Right atrium auricular region (tissue), 2 donors: ENCODE data around the gene SLC17A9. TPM values are rescaled to one million over a fixed set of nuclear protein-coding genes. Genes with fewer than 3 reads are reported as not detected.
A peak's percentile ranks its signal among the peaks of the same experiment; 100 is the strongest.
"Not testable (repeated sequence)": the region's sequence is repeated elsewhere in the genome, so short reads cannot be mapped to it uniquely, and the experiment has no call there.

Source experiments
- DNase-seq: peaks from one replicate; pipeline ENCODE4 v3.0.0-alpha.2; 2019; ENCODE audit warnings: low spot score
- H3K27ac ChIP-seq, 2 donors: fragments of 200-600 bp; sonication (generic); 1 replicate in 1 of 2; 2 replicates in 1 of 2; pipeline ENCODE4 v1.5.1; 2016 to 2019
- H3K27me3 ChIP-seq, 2 donors: fragments of 200-600 bp; sonication (generic); one replicate each; pipeline versions ENCODE4 v1.5.1 to v1.6.0; 2017 to 2019
- H3K36me3 ChIP-seq: fragments of 200-600 bp; sonication (generic); one replicate; pipeline ENCODE4 v1.5.1; 2016
- H3K4me1 ChIP-seq, 2 donors: fragments of 200-600 bp; sonication (generic); one replicate each; pipeline versions ENCODE4 v1.5.1 to v1.6.0; 2017 to 2019
- H3K4me3 ChIP-seq, 2 donors: fragments of 200-600 bp; sonication (generic); 1 replicate in 1 of 2; 2 replicates in 1 of 2; pipeline ENCODE4 v1.5.1; 2017 to 2019; ENCODE audit warnings: mild to moderate bottlenecking in 1 of 2, moderate library complexity in 1 of 2
- H3K9me3 ChIP-seq, 2 donors: fragments of 200-600 bp; sonication (generic); one replicate each; pipeline ENCODE4 v1.5.1; 2019
- CTCF ChIP-seq, 2 donors: fragments of 200-600 bp; sonication (generic); IDR thresholded peaks; one replicate each; pipeline ENCODE4 v1.5.1; 2019; ENCODE audit warnings: antibody characterized with exemption in 2 of 2
- total RNA-seq, 2 donors: library from RNA; depleted of rRNA; stranded (reverse); fragments of >200 nt; gene quantifications; one replicate each; pipeline ENCODE4 v1.1.0, GENCODE V29; 2016

SLC17A9 gene
- total RNA-seq, 2 donors from 2014 or later: 1.3 to 1.8 TPM

- peaks cover 0 to 15% of the 10 kb centered on the region in 2 donors for H3K4me1 ChIP-seq
- H3K36me3 ChIP-seq: no peaks in the 10 kb centered on the region
- H3K9me3 ChIP-seq: no peaks in the 10 kb centered on the region
- TF ChIP-seq CTCF (IDR thresholded peaks at IDR 0.05): no peak
- DNase-seq: no peak
- H3K27me3 ChIP-seq: no peaks in the 10 kb centered on the region
- no peak overlapping the region for H3K4me3 ChIP-seq
- no peak overlapping the region for H3K27ac ChIP-seq
Measured at GRCh38 chr20:62959101-62959971, 6.8 kb downstream of the SLC17A9 start.

- no peak overlapping the region for H3K4me3 ChIP-seq
- no peak for DNase-seq
- H3K4me1 ChIP-seq: peaks cover 0 to 11% of the 10 kb centered on the region in 2 donors
- H3K27ac ChIP-seq: no peak overlapping the region
- no peak for TF ChIP-seq CTCF (IDR thresholded peaks at IDR 0.05)
- H3K9me3 ChIP-seq: no peaks in the 10 kb centered on the region
- H3K27me3 ChIP-seq: no peaks in the 10 kb centered on the region
- no peaks in the 10 kb centered on the region for H3K36me3 ChIP-seq
Measured at GRCh38 chr20:62959998-62960436, 7.5 kb downstream of the SLC17A9 start.

- peak overlapping the region in 1 of 2 donors; percentile 55 for H3K27ac ChIP-seq
- H3K27me3 ChIP-seq, H3K36me3 ChIP-seq, H3K4me1 ChIP-seq, H3K9me3 ChIP-seq, DNase-seq: not testable (repeated sequence)
- H3K4me3 ChIP-seq: peak overlapping the region in 1 of 2 donors; percentile 22
Measured at GRCh38 chr20:62960446-62961309, 8.2 kb downstream of the SLC17A9 start.

- peak overlapping the region in 1 of 2 donors; percentile 30 for H3K4me3 ChIP-seq
- no peaks in the 10 kb centered on the region for H3K27me3 ChIP-seq
- H3K9me3 ChIP-seq: no peaks in the 10 kb centered on the region
- H3K36me3 ChIP-seq: no peaks in the 10 kb centered on the region
- DNase-seq: no peak
- peak overlapping the region in 1 of 2 donors; percentile 59 for H3K27ac ChIP-seq
- H3K4me1 ChIP-seq: peaks cover 0 to under 1% of the 10 kb centered on the region in 2 donors
- TF ChIP-seq CTCF (IDR thresholded peaks at IDR 0.05): peak in 1 of 2 donors; percentile 22
Measured at GRCh38 chr20:62961310-62961783, 8.8 kb downstream of the SLC17A9 start.

GRCh38 chr20:62961799-62962198, 9.3 kb downstream of the SLC17A9 start:
- Histone ChIP-seq H3K9me3 (no peaks in the 10 kb centered on the region), H3K4me3 (no peak overlapping the region), H3K27me3 (no peaks in the 10 kb centered on the region), H3K36me3 (no peaks in the 10 kb centered on the region), H3K4me1 (no peaks in the 10 kb centered on the region), H3K27ac (peak overlapping the region in 1 of 2 donors; percentile 59)
- no peak for DNase-seq
- TF ChIP-seq CTCF (IDR thresholded peaks at IDR 0.05): no peak
